ENCODE measurements around the gene TUBE1.

Gene TUBE1

GRCh38 chr6:112036088-112036637 is 51.1 kb downstream of the TUBE1 start:
- DNase-seq (ENCODE audit: low read depth in 3 of 3): no peak

- no peak for DNase-seq (ENCODE audit: low read depth in 3 of 3)
Measured at GRCh38 chr6:112034616-112034995, 52.7 kb downstream of the TUBE1 start.

GRCh38 chr6:112033791-112034615 is 53.3 kb downstream of the TUBE1 start:
- no peak for DNase-seq (ENCODE audit: low read depth in 3 of 3)

GRCh38 chr6:112032728-112033127 is 54.6 kb downstream of the TUBE1 start:
- DNase-seq (ENCODE audit: low read depth in 3 of 3): no peak

- DNase-seq (ENCODE audit: low read depth in 3 of 3): no peak
Measured at GRCh38 chr6:112031960-112032359, 55.3 kb downstream of the TUBE1 start.

- DNase-seq (ENCODE audit: low read depth in 3 of 3): no peak
Measured at GRCh38 chr6:112030961-112031660, 56.2 kb downstream of the TUBE1 start.

- DNase-seq (ENCODE audit: low read depth in 3 of 3): no peak
Measured at GRCh38 chr6:112030206-112030960, 56.9 kb downstream of the TUBE1 start.

- DNase-seq (ENCODE audit: low read depth in 3 of 3): peak; percentile 65 to 81 (median 71)
Measured at GRCh38 chr6:112029045-112029822, 58.0 kb downstream of the TUBE1 start.

GRCh38 chr6:112027942-112028674 is 59.2 kb downstream of the TUBE1 start:
- no peak for DNase-seq (ENCODE audit: low read depth in 3 of 3)

- no peak for DNase-seq (ENCODE audit: low read depth in 3 of 3)
Measured at GRCh38 chr6:112026933-112027332, 60.3 kb downstream of the TUBE1 start.

GRCh38 chr6:112024464-112024863 is 62.8 kb downstream of the TUBE1 start:
- no peak for DNase-seq (ENCODE audit: low read depth in 3 of 3)

GRCh38 chr6:112022749-112023148 is 64.5 kb downstream of the TUBE1 start:
- DNase-seq (ENCODE audit: low read depth in 3 of 3): no peak

- no peak for DNase-seq (ENCODE audit: low read depth in 3 of 3)
Measured at GRCh38 chr6:112021691-112022310, 65.5 kb downstream of the TUBE1 start.
